Upper lobe of right lung (tissue), 1 donor: ENCODE data around the gene CDH20. TPM values are rescaled to one million over a fixed set of nuclear protein-coding genes. Genes with fewer than 3 reads are reported as not detected.

Experiments used
- ATAC-seq: fragments of 200-7000 bp; cut with Tn5 transposase; one replicate; pipeline ENCODE4 v1.9.1; 2020; ENCODE audit warnings: mild to moderate bottlenecking, moderate library complexity
- DNase-seq: peaks from one replicate; pipeline ENCODE4 v3.0.0-alpha.2; 2020
- H3K27ac ChIP-seq: fragments of 200-600 bp; one replicate; pipeline ENCODE4 v1.8.0; 2022
- H3K27me3 ChIP-seq: fragments of 200-600 bp; one replicate; pipeline ENCODE4 v1.8.0; 2022; ENCODE audit warnings: mild to moderate bottlenecking
- H3K36me3 ChIP-seq: fragments of 200-600 bp; one replicate; pipeline ENCODE4 v1.8.0; 2022
- H3K4me1 ChIP-seq: fragments of 200-600 bp; one replicate; pipeline ENCODE4 v1.8.0; 2022
- H3K4me3 ChIP-seq: fragments of 200-600 bp; one replicate; pipeline ENCODE4 v1.8.0; 2022; ENCODE audit warnings: mild to moderate bottlenecking
- H3K9me3 ChIP-seq: fragments of 200-600 bp; one replicate; pipeline ENCODE4 v1.8.0; 2022
- CTCF ChIP-seq: fragments of 200-600 bp; IDR thresholded peaks from one replicate; pipeline ENCODE4 v1.8.0; 2022; ENCODE audit warnings: antibody characterized with exemption
- intact Hi-C: fragments of 100-400 bp; cut with DNase I; formaldehyde crosslinking; loops from one replicate; pipeline ENCODE4 v1.11.0; 2022
- total RNA-seq: library from RNA; stranded (reverse); fragmentation: NEBNext Ultra II Directional; extraction: Animal tissue kit (Norgen Biotek cat#: 25700); gene quantifications from one replicate; pipeline ENCODE4 v1.2.1, GENCODE V29; 2021
- donor health status: DM: no; HTN: yes; CAD: no; lungs with severe emphysema.

Gene CDH20
- total RNA-seq, 1 donor from 2014 or later, result 0.35 TPM

- intact Hi-C loops, result no loop called here
- Histone ChIP-seq H3K4me1 (peaks cover 8% of the 10 kb centered on the region), H3K4me3 (no peak overlapping the region), H3K9me3 (no peaks in the 10 kb centered on the region), H3K27ac (no peak overlapping the region), H3K27me3 (peaks cover 12% of the 10 kb centered on the region), H3K36me3 (no peaks in the 10 kb centered on the region)
- no peak for DNase-seq
- no peak for TF ChIP-seq CTCF
- no peak for ATAC-seq
These were observed 1.9 kb downstream of the CDH20 start for GRCh38 chr18:61334951-61335683.

GRCh38 chr18:61335684-61336555 lies 2.7 kb downstream of the CDH20 start:
- no peaks in the 10 kb centered on the region for H3K36me3 ChIP-seq
- ATAC-seq, result no peak

GRCh38 chr18:61336766-61337165 lies 3.5 kb downstream of the CDH20 start:
- no peak overlapping the region for H3K27ac ChIP-seq
- no peak overlapping the region for H3K4me3 ChIP-seq
- H3K27me3 ChIP-seq, result peaks cover 12% of the 10 kb centered on the region
- ATAC-seq (no peak), DNase-seq (no peak)
- TF ChIP-seq CTCF, result no peak
- peaks cover 8% of the 10 kb centered on the region for H3K4me1 ChIP-seq
- intact Hi-C loops, result no loop called here
- H3K9me3 ChIP-seq, result no peaks in the 10 kb centered on the region
- H3K36me3 ChIP-seq, result no peaks in the 10 kb centered on the region

More at GRCh38 chr18:61335684-61336555, 2.7 kb downstream of the CDH20 start:
- no peak for TF ChIP-seq CTCF
- no peak for DNase-seq
- Histone ChIP-seq H3K4me3 (no peak overlapping the region), H3K27me3 (peaks cover 12% of the 10 kb centered on the region), H3K4me1 (peaks cover 8% of the 10 kb centered on the region), H3K9me3 (no peaks in the 10 kb centered on the region), H3K27ac (no peak overlapping the region)
- intact Hi-C loops, result no loop called here

GRCh38 chr18:61337527-61337926 lies 4.3 kb downstream of the CDH20 start:
- Histone ChIP-seq H3K4me1 (peaks cover 8% of the 10 kb centered on the region), H3K36me3 (no peaks in the 10 kb centered on the region), H3K27ac (no peak overlapping the region), H3K4me3 (no peak overlapping the region), H3K9me3 (no peaks in the 10 kb centered on the region), H3K27me3 (peaks cover 12% of the 10 kb centered on the region)
- intact Hi-C loops, result no loop called here
- ATAC-seq (no peak), DNase-seq (no peak)
- no peak for TF ChIP-seq CTCF

- intact Hi-C loops, result no loop called here
- Histone ChIP-seq H3K4me3 (no peak overlapping the region), H3K27me3 (no peaks in the 10 kb centered on the region), H3K27ac (no peak overlapping the region), H3K9me3 (no peaks in the 10 kb centered on the region), H3K36me3 (no peaks in the 10 kb centered on the region), H3K4me1 (peaks cover 4% of the 10 kb centered on the region)
- no peak for TF ChIP-seq CTCF
- no peak for ATAC-seq
- DNase-seq, result no peak
These were observed 6.9 kb downstream of the CDH20 start for GRCh38 chr18:61340148-61340547.
